ENCODE measurements around the gene CTU1.

GRCh38 chr19:51127032-51127431, 18.8 kb upstream of the CTU1 start:
- TF ChIP-seq POLR2AphosphoS5 (IDR thresholded peaks at IDR 0.05; ENCODE audit: low read depth, low read length) (no peak), POLR2A (IDR thresholded peaks at IDR 0.05; ENCODE audit: low read depth, low read length) (no peak), TAF1 (IDR thresholded peaks at IDR 0.05; ENCODE audit: low read depth, low read length) (no peak), PAX5 (IDR thresholded peaks at IDR 0.05; ENCODE audit: insufficient read depth, low read length, severe bottlenecking) (no peak), POU2F2 (IDR thresholded peaks at IDR 0.05; ENCODE audit: low read depth, low read length) (no peak)

All from GM12891 (cell line).